Epithelial cell of proximal tubule (primary cell): ENCODE measurements around the gene CHST15. TPM values are rescaled to one million over a fixed set of nuclear protein-coding genes. Genes with fewer than 3 reads are reported as not detected.

Experiments used
- DNase-seq: peaks from one replicate; pipeline ENCODE4 v3.0.0-alpha.2; 2011; ENCODE audit warnings: low read depth
- H3K4me3 ChIP-seq: 2 replicates; pipeline ENCODE4 v1.5.1; 2011; ENCODE audit warnings: low read depth, mild to moderate bottlenecking, low read length
- CTCF ChIP-seq: conservative IDR thresholded peaks from 2 replicates; pipeline ENCODE4 v1.5.1; 2012; ENCODE audit warnings: low read depth, mild to moderate bottlenecking, low read length
- total RNA-seq: library from RNA; depleted of rRNA; stranded (reverse); fragments of >200 nt; gene quantifications from 2 replicates; pipeline ENCODE4 v1.2.3, GENCODE V29; 2015

CHST15 gene
- total RNA-seq, 1 donor from 2014 or later, result 20.6 TPM

- DNase-seq, result no peak
- no peak overlapping the region for H3K4me3 ChIP-seq
- TF ChIP-seq CTCF, result no peak
These were observed 49.1 kb downstream of the CHST15 start for GRCh38 chr10:124044143-124044862.

GRCh38 chr10:124043310-124044142, 49.9 kb downstream of the CHST15 start:
- no peak for DNase-seq
- TF ChIP-seq CTCF, result no peak
- H3K4me3 ChIP-seq, result no peak overlapping the region

GRCh38 chr10:124042656-124043309, 50.6 kb downstream of the CHST15 start:
- TF ChIP-seq CTCF, result no peak
- no peak overlapping the region for H3K4me3 ChIP-seq
- no peak for DNase-seq

GRCh38 chr10:124041675-124042445, 51.5 kb downstream of the CHST15 start:
- TF ChIP-seq CTCF, result no peak
- DNase-seq, result no peak

GRCh38 chr10:124040451-124041188, 52.8 kb downstream of the CHST15 start:
- no peak for DNase-seq
- no peak for TF ChIP-seq CTCF
- no peak overlapping the region for H3K4me3 ChIP-seq

More at GRCh38 chr10:124041675-124042445, 51.5 kb downstream of the CHST15 start:
- H3K4me3 ChIP-seq, result no peak overlapping the region

GRCh38 chr10:124039483-124040013, 53.9 kb downstream of the CHST15 start:
- no peak for TF ChIP-seq CTCF
- no peak for DNase-seq
- no peak overlapping the region for H3K4me3 ChIP-seq
